Endothelial cell of umbilical vein (primary cell): Measurements from ENCODE around the gene ARHGAP9. TPM values are rescaled to one million over a fixed set of nuclear protein-coding genes. Genes with fewer than 3 reads are reported as not detected.

ENCODE experiments used
- BruUV-seq: library from RNA; stranded (reverse); fragments of 400-500 nt; replicated peaks from 2 replicates; lab custom pipeline; 2021; lab: Mats Ljungman, UMichigan
- CTCF ChIA-PET: fragments of 300-600, 350-600 bp; sonication (Branson Sonifier 250); formaldehyde crosslinking; loops from one replicate; lab custom pipeline; 2021; ENCODE audit warnings: antibody characterized with exemption, inconsistent platforms; lab: Charles Lee
- POLR2A ChIA-PET: fragments of 300-600, 350-600 bp; sonication (Branson Sonifier 250); formaldehyde crosslinking; loops from one replicate; lab custom pipeline; 2021; ENCODE audit warnings: antibody characterized with exemption, inconsistent platforms; lab: Charles Lee
- DNase-seq: peaks from one replicate; pipeline ENCODE4 v3.0.0-alpha.2; 2011; ENCODE audit warnings: low read depth, low spot score
- FAIRE-seq: peaks from 2 replicates; lab custom pipeline; 2011; peaks lifted over from hg19 to GRCh38; lab: Jason Lieb, UNC
- H2AFZ ChIP-seq: 2 replicates; pipeline ENCODE4 v1.6.0; 2012; ENCODE audit warnings: low read depth, low read length, control low read depth, inconsistent platforms
- H3K27ac ChIP-seq: 2 replicates; pipeline ENCODE4 v1.5.1; 2011; ENCODE audit warnings: low read depth, mild to moderate bottlenecking, control low read depth, low read length, moderate library complexity; ENCODE audit not compliant: insufficient read depth
- H3K27me3 ChIP-seq, 2 experiments: 2 replicates each; pipeline versions ENCODE4 v1.6.0 to v1.6.1; 2011; ENCODE audit warnings: low read length in 2 of 2, mixed read lengths in 1 of 2; ENCODE audit not compliant: control insufficient read depth in 2 of 2, insufficient read depth in 2 of 2
- H3K36me3 ChIP-seq, 2 experiments: 2 replicates in 1 of 2; 3 replicates in 1 of 2; pipeline ENCODE4 v1.5.1; 2011; ENCODE audit warnings: low read length in 2 of 2, mild to moderate bottlenecking in 1 of 2, moderate library complexity in 1 of 2; ENCODE audit not compliant: control insufficient read depth in 2 of 2, insufficient read depth in 2 of 2; ENCODE audit errors: extremely low read depth in 1 of 2
- H3K4me1 ChIP-seq: 3 replicates; pipeline ENCODE4 v1.5.1; 2011; ENCODE audit warnings: mild to moderate bottlenecking, low read length; ENCODE audit not compliant: control insufficient read depth, insufficient read depth; ENCODE audit errors: extremely low read depth
- H3K4me2 ChIP-seq: 2 replicates; pipeline ENCODE4 v1.6.1; 2011; ENCODE audit warnings: low read length, control low read depth, mixed read lengths; ENCODE audit not compliant: insufficient read depth
- H3K4me3 ChIP-seq, 3 experiments: fragments of 200-600 bp in 1 of 3; sonication (generic), shearing (Covaris generic) in 1 of 3; replicated peaks in 1 of 3; 2 replicates each; pipeline ENCODE4 v1.5.1; 2011 to 2016; ENCODE audit warnings: control low read depth in 3 of 3, low read length in 3 of 3, mild to moderate bottlenecking in 2 of 3, inconsistent platforms in 1 of 3, low read depth in 1 of 3, moderate library complexity in 1 of 3; ENCODE audit not compliant: insufficient read depth in 1 of 3
- H3K79me2 ChIP-seq: 2 replicates; pipeline ENCODE4 v1.6.0; 2012; ENCODE audit warnings: low read length, inconsistent platforms; ENCODE audit not compliant: control insufficient read depth, insufficient read depth
- H3K9ac ChIP-seq: replicated peaks from 2 replicates; pipeline ENCODE3; 2011; ENCODE audit warnings: low read length, control low read depth; ENCODE audit not compliant: insufficient read depth; ENCODE audit errors: extremely low read depth
- H3K9me1 ChIP-seq: replicated peaks from 3 replicates; pipeline ENCODE4 v1.6.0; 2011; ENCODE audit warnings: mild to moderate bottlenecking, low read length; ENCODE audit not compliant: control insufficient read depth, insufficient read depth; ENCODE audit errors: extremely low read depth
- H3K9me3 ChIP-seq: replicated peaks from 2 replicates; pipeline ENCODE4 v1.5.1; 2012; ENCODE audit warnings: low read length, inconsistent platforms; ENCODE audit not compliant: control insufficient read depth, insufficient read depth
- H4K20me1 ChIP-seq: replicated peaks from 2 replicates; pipeline ENCODE3; 2011; ENCODE audit warnings: mild to moderate bottlenecking, low read length; ENCODE audit not compliant: control insufficient read depth, insufficient read depth; ENCODE audit errors: extremely low read depth
- EZH2 ChIP-seq: IDR thresholded peaks from 2 replicates; pipeline ENCODE4 v1.6.1; 2012; ENCODE audit warnings: borderline replicate concordance, low read depth, mild to moderate bottlenecking, moderate library complexity, low read length, inconsistent platforms; ENCODE audit not compliant: severe bottlenecking
- FOS ChIP-seq: IDR thresholded peaks from 2 replicates; pipeline ENCODE4 v1.6.1; 2011; ENCODE audit warnings: mild to moderate bottlenecking, low read length, moderate library complexity, borderline replicate concordance; ENCODE audit not compliant: insufficient read depth
- GATA2 ChIP-seq: IDR thresholded peaks from 2 replicates; pipeline ENCODE4 v1.7.0; 2011; ENCODE audit warnings: low read depth, mild to moderate bottlenecking, moderate library complexity, mixed read lengths, low read length; ENCODE audit not compliant: insufficient read length, insufficient read depth
- JUN ChIP-seq: IDR thresholded peaks from 2 replicates; pipeline ENCODE4 v1.6.1; 2011; ENCODE audit warnings: borderline replicate concordance, low read depth; ENCODE audit not compliant: insufficient read length, insufficient read depth
- MAX ChIP-seq: IDR thresholded peaks from 2 replicates; pipeline ENCODE4 v1.6.1; 2011; ENCODE audit not compliant: insufficient read depth, insufficient read length
- MYC ChIP-seq: IDR thresholded peaks from one replicate; pipeline ENCODE4 v1.6.1; 2011; ENCODE audit warnings: mild to moderate bottlenecking, low read depth, low read length
- POLR2A ChIP-seq: IDR thresholded peaks from 2 replicates; pipeline ENCODE4 v1.6.1; 2012; ENCODE audit warnings: low read depth, mild to moderate bottlenecking, control low read depth, low read length
- POLR2AphosphoS5 ChIP-seq: IDR thresholded peaks from 2 replicates; pipeline ENCODE4 v1.6.1; 2012; ENCODE audit warnings: low read depth, mild to moderate bottlenecking, control low read depth, low read length, moderate library complexity; ENCODE audit not compliant: insufficient read depth
- dilution Hi-C: fragments of 300-500 bp; cut with MboI; formaldehyde crosslinking; loops from one replicate; pipeline ENCODE4 v1.15.0; 2019; ENCODE audit warnings: low sequenced_read_pairs; ENCODE audit not compliant: extremely low pct_ligation_motif_present
- intact Hi-C: fragments of 100-400 bp; cut with micrococcal nuclease; formaldehyde crosslinking; loops from one replicate; pipeline ENCODE4 v1.10.0; 2022
- polyA plus RNA-seq, 4 experiments: library from polyadenylated mRNA; depleted of rRNA in 3 of 4; stranded (reverse) in 3 of 4; unstranded in 1 of 4; fragments of >200 nt; gene quantifications; 2 replicates each; pipeline versions ENCODE4 v1.2.1 to v1.2.3, GENCODE V29; 2011 to 2012; ENCODE audit warnings: missing spikeins in 1 of 4
- total RNA-seq: library from RNA; stranded (reverse); gene quantifications from 2 replicates; pipeline ENCODE4 v1.2.3, GENCODE V29; 2021
- TF ChIP-seq, protein P1 (sequence below), 2 donors: IDR thresholded peaks; 1 replicate in 1 of 2; 2 replicates in 1 of 2; pipeline ENCODE4 v1.5.1; 2011; ENCODE audit warnings: low read length in 2 of 2, mild to moderate bottlenecking in 2 of 2, moderate library complexity in 2 of 2, control low read depth in 1 of 2, inconsistent platforms in 1 of 2, low read depth in 1 of 2; ENCODE audit not compliant: insufficient read depth in 1 of 2; ENCODE audit errors: extremely low read depth in 1 of 2

The ARHGAP9 gene
- total and polyA plus RNA-seq, 2 donors (not counting 3 experiments of a cell fraction or from before 2014, with no cell fraction given), result 0.25 to 0.38 TPM

DNA sequence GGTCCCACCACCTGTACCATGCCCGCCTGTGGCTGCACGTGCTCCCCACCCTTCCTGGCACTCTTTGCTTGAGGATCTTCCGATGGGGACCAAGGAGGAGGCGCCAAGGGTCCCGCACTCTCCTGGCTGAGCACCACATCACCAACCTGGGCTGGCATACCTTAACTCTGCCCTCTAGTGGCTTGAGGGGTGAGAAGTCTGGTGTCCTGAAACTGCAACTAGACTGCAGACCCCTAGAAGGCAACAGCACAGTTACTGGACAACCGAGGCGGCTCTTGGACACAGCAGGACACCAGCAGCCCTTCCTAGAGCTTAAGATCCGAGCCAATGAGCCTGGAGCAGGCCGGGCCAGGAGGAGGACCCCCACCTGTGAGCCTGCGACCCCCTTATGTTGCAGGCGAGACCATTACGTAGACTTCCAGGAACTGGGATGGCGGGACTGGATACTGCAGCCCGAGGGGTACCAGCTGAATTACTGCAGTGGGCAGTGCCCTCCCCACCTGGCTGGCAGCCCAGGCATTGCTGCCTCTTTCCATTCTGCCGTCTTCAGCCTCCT lies 23.4 kb downstream of the ARHGAP9 start:
- Histone ChIP-seq H3K9ac (no peak overlapping the region), H3K36me3 (no peaks in the 10 kb centered on the region), H3K27ac (no peak overlapping the region), H4K20me1 (no peaks in the 10 kb centered on the region), H3K79me2 (no peaks in the 10 kb centered on the region), H3K9me3 (no peaks in the 10 kb centered on the region), H3K4me3 (no peak overlapping the region), H2AFZ (peak overlapping the region; percentile 9), H3K4me2 (no peak overlapping the region), H3K9me1 (no peaks in the 10 kb centered on the region), H3K4me1 (peaks cover 15% of the 10 kb centered on the region), H3K27me3 (peaks cover 5 to 8% of the 10 kb centered on the region in 2 experiments)
- TF ChIP-seq, protein P1, sequence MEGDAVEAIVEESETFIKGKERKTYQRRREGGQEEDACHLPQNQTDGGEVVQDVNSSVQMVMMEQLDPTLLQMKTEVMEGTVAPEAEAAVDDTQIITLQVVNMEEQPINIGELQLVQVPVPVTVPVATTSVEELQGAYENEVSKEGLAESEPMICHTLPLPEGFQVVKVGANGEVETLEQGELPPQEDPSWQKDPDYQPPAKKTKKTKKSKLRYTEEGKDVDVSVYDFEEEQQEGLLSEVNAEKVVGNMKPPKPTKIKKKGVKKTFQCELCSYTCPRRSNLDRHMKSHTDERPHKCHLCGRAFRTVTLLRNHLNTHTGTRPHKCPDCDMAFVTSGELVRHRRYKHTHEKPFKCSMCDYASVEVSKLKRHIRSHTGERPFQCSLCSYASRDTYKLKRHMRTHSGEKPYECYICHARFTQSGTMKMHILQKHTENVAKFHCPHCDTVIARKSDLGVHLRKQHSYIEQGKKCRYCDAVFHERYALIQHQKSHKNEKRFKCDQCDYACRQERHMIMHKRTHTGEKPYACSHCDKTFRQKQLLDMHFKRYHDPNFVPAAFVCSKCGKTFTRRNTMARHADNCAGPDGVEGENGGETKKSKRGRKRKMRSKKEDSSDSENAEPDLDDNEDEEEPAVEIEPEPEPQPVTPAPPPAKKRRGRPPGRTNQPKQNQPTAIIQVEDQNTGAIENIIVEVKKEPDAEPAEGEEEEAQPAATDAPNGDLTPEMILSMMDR (IDR thresholded peaks at IDR 0.05; ENCODE audit: extremely low read depth in 1 of 2, insufficient read depth in 1 of 2, low read depth in 1 of 2, low read length in 2 of 2), result peak; percentile 59 to 81
- TF ChIP-seq GATA2, result no peak
- no TSS peak for BruUV-seq
- peak; percentile 44 for DNase-seq
- FAIRE-seq, result peak; percentile 68
- ChIA-PET POLR2A (no interaction called here), CTCF (interaction anchor here (0.6 to 7.9 kb wide), 17 partner anchors 10 to 213 kb away, joined by 3 to 394 read pairs (median 4); no protein-coding TSS in a partner anchor)
- dilution Hi-C loops (no loop called here), intact Hi-C loops (no loop called here)

- FAIRE-seq (no peak), DNase-seq (no peak)
- CTCF ChIA-PET, result interaction anchor here (0.6 to 7.9 kb wide), 20 partner anchors 10 to 213 kb away, joined by 3 to 394 read pairs (median 4); no protein-coding TSS in a partner anchor
- Histone ChIP-seq H4K20me1 (no peaks in the 10 kb centered on the region), H3K9me3 (no peaks in the 10 kb centered on the region), H3K27ac (no peak overlapping the region), H3K79me2 (no peaks in the 10 kb centered on the region), H3K27me3 (peaks cover 0 to 3% of the 10 kb centered on the region in 2 experiments), H3K4me3 (no peak overlapping the region), H2AFZ (peak overlapping the region; percentile 9), H3K9ac (no peak overlapping the region), H3K4me1 (peaks cover 11% of the 10 kb centered on the region), H3K4me2 (no peak overlapping the region), H3K9me1 (no peaks in the 10 kb centered on the region), H3K36me3 (no peaks in the 10 kb centered on the region)
- BruUV-seq, result no TSS peak
- dilution Hi-C loops (no loop called here), intact Hi-C loops (no loop called here)
- TF ChIP-seq, protein P1 (IDR thresholded peaks at IDR 0.05; ENCODE audit: extremely low read depth in 1 of 2, insufficient read depth in 1 of 2, low read depth in 1 of 2, low read length in 2 of 2), result no peak
- no peak for TF ChIP-seq JUN
- TF ChIP-seq GATA2, result no peak
- TF ChIP-seq FOS, result no peak
- TF ChIP-seq MYC, result no peak
- TF ChIP-seq EZH2, result no peak
- TF ChIP-seq POLR2AphosphoS5, result no peak
- TF ChIP-seq MAX, result no peak
- TF ChIP-seq POLR2A, result no peak
- POLR2A ChIA-PET, result no interaction called here
Measured at GRCh38 chr12:57455374-57456144, 24.1 kb downstream of the ARHGAP9 start.
